Ishikawa (cell line): ENCODE measurements around the gene FEM1B.

Experiments used
- CEBPB ChIP-seq: IDR thresholded peaks from 2 replicates; pipeline ENCODE4 v1.6.1; 2012
- CREB1 ChIP-seq: IDR thresholded peaks from 2 replicates; pipeline ENCODE4 v1.6.1; 2012; ENCODE audit warnings: low read depth
- EGR1 ChIP-seq: IDR thresholded peaks from 2 replicates; pipeline ENCODE4 v1.6.1; 2012
- EP300 ChIP-seq: IDR thresholded peaks from 2 replicates; pipeline ENCODE4 v1.6.1; 2012; ENCODE audit warnings: borderline replicate concordance
- FOXM1 ChIP-seq: IDR thresholded peaks from 2 replicates; pipeline ENCODE4 v1.6.1; 2012; ENCODE audit warnings: low read depth, borderline replicate concordance
- MAX ChIP-seq: IDR thresholded peaks from 2 replicates; pipeline ENCODE4 v1.6.1; 2012
- NFIC ChIP-seq: IDR thresholded peaks from 2 replicates; pipeline ENCODE4 v1.6.1; 2012
- RAD21 ChIP-seq: IDR thresholded peaks from 2 replicates; pipeline ENCODE4 v1.6.1; 2012; ENCODE audit warnings: low read depth
- TAF1 ChIP-seq: IDR thresholded peaks from 2 replicates; pipeline ENCODE4 v1.6.1; 2012; ENCODE audit warnings: low read depth, mild to moderate bottlenecking
- TCF12 ChIP-seq: IDR thresholded peaks from 2 replicates; pipeline ENCODE4 v1.6.1; 2012; ENCODE audit warnings: low read depth
- TEAD4 ChIP-seq: IDR thresholded peaks from 2 replicates; pipeline ENCODE4 v1.6.1; 2012
- USF1 ChIP-seq: IDR thresholded peaks from 2 replicates; pipeline ENCODE4 v1.6.1; 2012
- YY1 ChIP-seq: IDR thresholded peaks from 2 replicates; pipeline ENCODE4 v1.6.1; 2012; ENCODE audit warnings: low read depth
- ZBTB7A ChIP-seq: IDR thresholded peaks from 2 replicates; pipeline ENCODE4 v1.6.1; 2012; ENCODE audit warnings: low read depth
- TF ChIP-seq, protein P1 (sequence below): IDR thresholded peaks from 2 replicates; pipeline ENCODE4 v1.6.1; 2012; ENCODE audit warnings: low read depth, mild to moderate bottlenecking

FEM1B gene

DNA sequence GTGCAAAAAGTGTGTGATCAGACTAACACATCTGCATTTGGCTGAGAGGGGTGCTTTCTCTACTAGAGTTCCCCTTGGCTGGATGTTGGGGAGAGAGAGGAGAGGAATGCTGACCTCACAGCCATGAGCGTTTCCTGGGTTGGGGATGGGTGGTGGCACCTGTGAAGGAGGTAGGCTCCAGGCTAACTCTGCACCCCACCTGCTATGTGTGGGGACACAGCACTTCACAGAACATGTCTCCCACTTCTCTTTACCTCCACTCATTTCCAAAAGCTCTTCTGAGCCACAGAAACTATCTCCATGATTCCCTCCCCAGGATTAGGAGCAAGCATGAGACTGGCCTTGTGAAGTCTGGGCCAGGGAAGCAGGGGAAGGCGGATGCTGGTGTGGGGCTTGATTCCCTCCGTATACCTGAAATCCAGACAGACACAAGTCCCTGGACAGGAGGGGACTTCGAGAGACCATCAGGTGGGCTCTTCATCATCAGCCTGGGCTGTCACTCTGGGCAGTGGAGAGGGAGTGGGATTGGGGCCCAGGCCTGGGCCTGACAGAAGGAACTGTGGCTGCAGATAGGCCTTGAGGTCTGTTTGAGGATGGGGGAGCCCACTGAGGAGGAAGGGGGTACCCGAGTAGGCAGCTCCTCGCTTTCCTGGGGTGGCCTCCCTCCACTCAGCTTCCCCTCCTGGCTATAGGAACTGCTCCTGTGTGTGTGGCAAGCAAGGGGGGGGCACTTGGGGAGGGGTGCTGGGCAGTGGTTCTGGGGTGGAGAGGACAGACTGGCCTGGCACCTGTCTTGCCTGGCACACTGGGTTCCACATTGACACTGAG lies 40.7 kb downstream of the FEM1B start:
- TF ChIP-seq NFIC, result no peak
- TF ChIP-seq CEBPB, result no peak
- TF ChIP-seq TEAD4, result no peak
- no peak for TF ChIP-seq FOXM1
- TF ChIP-seq MAX, result no peak
- no peak for TF ChIP-seq RAD21
- no peak for TF ChIP-seq USF1
- no peak for TF ChIP-seq TAF1
- no peak for TF ChIP-seq EGR1
- TF ChIP-seq TCF12, result no peak
- TF ChIP-seq EP300, result no peak
- no peak for TF ChIP-seq CREB1
- TF ChIP-seq ZBTB7A, result no peak
- TF ChIP-seq YY1, result no peak
- TF ChIP-seq, protein P1, sequence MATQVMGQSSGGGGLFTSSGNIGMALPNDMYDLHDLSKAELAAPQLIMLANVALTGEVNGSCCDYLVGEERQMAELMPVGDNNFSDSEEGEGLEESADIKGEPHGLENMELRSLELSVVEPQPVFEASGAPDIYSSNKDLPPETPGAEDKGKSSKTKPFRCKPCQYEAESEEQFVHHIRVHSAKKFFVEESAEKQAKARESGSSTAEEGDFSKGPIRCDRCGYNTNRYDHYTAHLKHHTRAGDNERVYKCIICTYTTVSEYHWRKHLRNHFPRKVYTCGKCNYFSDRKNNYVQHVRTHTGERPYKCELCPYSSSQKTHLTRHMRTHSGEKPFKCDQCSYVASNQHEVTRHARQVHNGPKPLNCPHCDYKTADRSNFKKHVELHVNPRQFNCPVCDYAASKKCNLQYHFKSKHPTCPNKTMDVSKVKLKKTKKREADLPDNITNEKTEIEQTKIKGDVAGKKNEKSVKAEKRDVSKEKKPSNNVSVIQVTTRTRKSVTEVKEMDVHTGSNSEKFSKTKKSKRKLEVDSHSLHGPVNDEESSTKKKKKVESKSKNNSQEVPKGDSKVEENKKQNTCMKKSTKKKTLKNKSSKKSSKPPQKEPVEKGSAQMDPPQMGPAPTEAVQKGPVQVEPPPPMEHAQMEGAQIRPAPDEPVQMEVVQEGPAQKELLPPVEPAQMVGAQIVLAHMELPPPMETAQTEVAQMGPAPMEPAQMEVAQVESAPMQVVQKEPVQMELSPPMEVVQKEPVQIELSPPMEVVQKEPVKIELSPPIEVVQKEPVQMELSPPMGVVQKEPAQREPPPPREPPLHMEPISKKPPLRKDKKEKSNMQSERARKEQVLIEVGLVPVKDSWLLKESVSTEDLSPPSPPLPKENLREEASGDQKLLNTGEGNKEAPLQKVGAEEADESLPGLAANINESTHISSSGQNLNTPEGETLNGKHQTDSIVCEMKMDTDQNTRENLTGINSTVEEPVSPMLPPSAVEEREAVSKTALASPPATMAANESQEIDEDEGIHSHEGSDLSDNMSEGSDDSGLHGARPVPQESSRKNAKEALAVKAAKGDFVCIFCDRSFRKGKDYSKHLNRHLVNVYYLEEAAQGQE, result no peak

DNA sequence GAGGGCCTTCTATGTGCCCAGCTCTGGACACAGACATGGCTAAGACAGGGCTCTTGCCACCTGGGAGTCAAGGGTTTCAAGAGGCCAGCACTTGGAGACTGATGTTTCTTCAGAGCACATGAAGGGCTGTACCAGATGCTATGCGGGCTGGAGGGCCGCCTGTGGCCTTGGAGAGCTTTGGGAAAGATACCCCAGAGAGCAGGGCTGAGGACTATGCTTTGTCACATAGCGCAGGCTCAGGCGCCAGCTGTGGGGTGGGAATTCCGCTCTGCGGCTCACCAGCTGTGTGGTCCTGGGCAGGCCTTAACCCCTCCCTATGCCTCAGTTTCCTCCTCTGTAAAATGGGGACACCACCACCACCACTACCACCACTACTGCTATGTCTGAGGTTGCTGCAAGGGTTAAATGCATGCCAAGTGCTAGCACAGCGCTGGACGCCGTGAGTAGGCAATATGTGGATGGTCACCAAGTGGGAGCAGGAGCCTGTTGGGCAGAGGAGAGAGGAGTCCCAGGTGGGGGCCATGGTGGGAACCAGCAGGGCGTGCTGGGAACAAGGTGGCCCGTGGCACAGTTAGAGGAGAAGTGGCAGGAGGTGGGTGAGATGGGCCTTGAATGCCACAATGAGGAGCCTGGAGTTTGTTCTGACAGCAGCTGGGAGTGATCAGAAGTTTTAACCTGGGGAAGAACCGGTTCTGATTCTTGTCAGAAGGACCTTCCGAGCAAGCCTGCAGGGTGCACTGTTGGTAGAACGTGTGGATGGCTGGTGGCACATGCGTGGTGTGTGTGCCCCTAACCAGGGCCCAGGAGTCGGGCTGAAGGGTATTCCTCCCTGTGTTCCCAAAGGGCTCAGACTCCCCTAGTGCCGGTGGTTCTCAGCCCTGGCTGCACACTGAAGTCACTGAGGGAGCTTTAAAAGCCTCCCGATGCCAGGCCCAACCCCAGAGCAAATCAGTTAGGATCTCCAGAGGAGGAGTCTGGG lies 41.7 kb downstream of the FEM1B start:
- TF ChIP-seq EP300, result no peak
- TF ChIP-seq NFIC, result no peak
- TF ChIP-seq TCF12, result no peak
- TF ChIP-seq YY1, result no peak
- no peak for TF ChIP-seq EGR1

DNA sequence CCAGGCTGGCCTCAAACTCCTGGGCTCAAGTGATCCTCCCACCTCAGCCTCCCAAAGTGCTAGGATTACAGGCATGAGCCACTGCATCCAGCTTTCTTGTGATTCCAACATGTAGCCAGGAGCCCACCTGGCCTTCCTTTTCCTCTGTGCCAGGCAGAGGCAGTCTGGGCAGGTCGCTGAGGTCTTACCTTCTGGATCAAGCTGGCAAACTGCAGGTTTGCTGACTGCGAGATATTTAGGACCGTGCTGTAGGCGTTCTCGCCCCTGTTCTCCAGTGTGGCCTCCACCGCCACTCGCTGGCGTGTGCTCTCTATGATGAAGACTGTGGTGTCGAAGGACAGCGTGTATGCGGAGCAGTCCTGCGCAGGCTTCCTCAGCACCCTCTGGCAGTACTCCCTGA lies 42.5 kb downstream of the FEM1B start:
- TF ChIP-seq FOXM1 (no peak), EP300 (no peak), RAD21 (no peak), CREB1 (no peak), EGR1 (no peak), NFIC (no peak), MAX (no peak), YY1 (no peak), TAF1 (no peak)

DNA sequence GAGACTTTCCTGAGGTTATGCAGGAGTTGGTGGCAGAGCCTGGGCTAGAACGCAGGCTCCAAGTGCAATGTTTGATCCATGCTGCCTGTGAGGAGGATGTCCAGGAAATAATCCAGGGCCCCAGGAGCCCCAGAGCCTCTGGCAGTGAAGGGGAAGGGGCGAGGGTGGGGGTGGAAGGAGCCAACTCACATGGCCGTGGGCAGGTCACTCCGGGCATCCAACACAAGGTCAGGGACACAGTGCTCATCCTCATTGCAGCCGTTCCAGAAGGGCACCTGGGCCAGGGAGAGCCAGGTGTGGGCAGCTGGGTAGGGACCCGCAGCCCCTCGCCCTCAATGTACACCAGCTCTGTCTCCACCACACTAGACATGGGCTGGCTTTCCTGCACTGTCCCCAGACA lies 43.7 kb downstream of the FEM1B start:
- no peak for TF ChIP-seq USF1
- TF ChIP-seq FOXM1, result no peak
- no peak for TF ChIP-seq TAF1
- no peak for TF ChIP-seq TEAD4
- TF ChIP-seq, protein P1, result no peak
- no peak for TF ChIP-seq EP300
- TF ChIP-seq CREB1, result no peak
- TF ChIP-seq TCF12, result no peak
- TF ChIP-seq EGR1, result no peak
- no peak for TF ChIP-seq NFIC
- TF ChIP-seq ZBTB7A, result no peak
- TF ChIP-seq CEBPB, result no peak
- no peak for TF ChIP-seq MAX
- TF ChIP-seq YY1, result no peak
- no peak for TF ChIP-seq RAD21

DNA sequence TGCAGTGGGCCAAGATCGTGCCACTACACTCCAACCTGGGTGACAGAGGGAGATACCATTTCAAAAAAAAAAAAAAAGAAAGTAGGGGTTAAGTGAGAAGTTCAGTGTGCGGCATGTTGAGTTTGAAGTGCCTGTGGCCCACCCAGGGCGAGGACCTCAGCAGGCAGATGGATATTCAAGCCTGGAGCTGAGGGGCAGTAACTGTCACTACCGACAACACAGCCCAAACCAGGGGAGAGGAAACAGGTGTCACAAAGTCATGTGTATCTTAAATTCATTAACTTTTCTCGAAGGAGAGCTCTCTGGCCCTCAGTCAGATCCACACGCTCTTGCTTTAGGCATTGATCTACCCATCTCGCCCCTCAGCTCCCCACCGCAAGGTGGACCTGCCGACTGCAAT lies 45.3 kb downstream of the FEM1B start:
- no peak for TF ChIP-seq YY1
